ENCODE results near the gene STAG2. TPM values are rescaled to one million over a fixed set of nuclear protein-coding genes. Genes with fewer than 3 reads are reported as not detected.

The STAG2 gene
- total RNA-seq, 1 donor from 2014 or later = 57.6 TPM

GRCh38 chrX:123949846-123950245, 11.7 kb upstream of the STAG2 start:
- no peak overlapping the region for H3K4me3 Mint-ChIP-seq (ENCODE audit: unreplicated experiment)
- no peaks in the 10 kb centered on the region for H3K9me3 Mint-ChIP-seq (ENCODE audit: unreplicated experiment)
- no peaks in the 10 kb centered on the region for H3K27me3 Mint-ChIP-seq (ENCODE audit: unreplicated experiment)
- TF ChIP-seq CTCF (IDR thresholded peaks at IDR 0.05; ENCODE audit: unreplicated experiment) = no peak
- no peak overlapping the region for H3K27ac Mint-ChIP-seq (ENCODE audit: unreplicated experiment)
- no peaks in the 10 kb centered on the region for H3K36me3 Mint-ChIP-seq (ENCODE audit: low read depth, unreplicated experiment)
- no peaks in the 10 kb centered on the region for H3K4me1 Mint-ChIP-seq (ENCODE audit: unreplicated experiment)
- no peak for DNase-seq (ENCODE audit: low spot score)

GRCh38 chrX:123959281-123960063, 2.0 kb upstream of the STAG2 start:
- TF ChIP-seq CTCF (IDR thresholded peaks at IDR 0.05; ENCODE audit: unreplicated experiment) = no peak
- peaks cover 10% of the 10 kb centered on the region for H3K4me1 Mint-ChIP-seq (ENCODE audit: unreplicated experiment)
- H3K9me3 Mint-ChIP-seq (ENCODE audit: unreplicated experiment) = no peaks in the 10 kb centered on the region
- peak; percentile 4 for DNase-seq (ENCODE audit: low spot score)
- H3K27ac Mint-ChIP-seq (ENCODE audit: unreplicated experiment) = peak overlapping the region; percentile 98
- peak overlapping the region; percentile 97 for H3K4me3 Mint-ChIP-seq (ENCODE audit: unreplicated experiment)
- H3K36me3 Mint-ChIP-seq (ENCODE audit: low read depth, unreplicated experiment) = peaks cover 10% of the 10 kb centered on the region
- H3K27me3 Mint-ChIP-seq (ENCODE audit: unreplicated experiment) = peaks cover 2% of the 10 kb centered on the region

GRCh38 chrX:123960956-123961267, 594 bp upstream of the STAG2 start:
- Mint-ChIP-seq H3K4me3 (ENCODE audit: unreplicated experiment) (peak overlapping the region; percentile 97), H3K27ac (ENCODE audit: unreplicated experiment) (peak overlapping the region; percentile 98), H3K9me3 (ENCODE audit: unreplicated experiment) (no peaks in the 10 kb centered on the region), H3K4me1 (ENCODE audit: unreplicated experiment) (peaks cover 10% of the 10 kb centered on the region), H3K27me3 (ENCODE audit: unreplicated experiment) (peaks cover 2% of the 10 kb centered on the region), H3K36me3 (ENCODE audit: low read depth, unreplicated experiment) (peaks cover 10% of the 10 kb centered on the region)
- no peak for TF ChIP-seq CTCF (IDR thresholded peaks at IDR 0.05; ENCODE audit: unreplicated experiment)
- DNase-seq (ENCODE audit: low spot score) = no peak

- Mint-ChIP-seq H3K4me3 (ENCODE audit: unreplicated experiment) (peak overlapping the region; percentile 97), H3K27ac (ENCODE audit: unreplicated experiment) (peak overlapping the region; percentile 98), H3K27me3 (ENCODE audit: unreplicated experiment) (peaks cover 2% of the 10 kb centered on the region), H3K9me3 (ENCODE audit: unreplicated experiment) (no peaks in the 10 kb centered on the region), H3K36me3 (ENCODE audit: low read depth, unreplicated experiment) (peaks cover 10% of the 10 kb centered on the region), H3K4me1 (ENCODE audit: unreplicated experiment) (peaks cover 10% of the 10 kb centered on the region)
- no peak for TF ChIP-seq CTCF (IDR thresholded peaks at IDR 0.05; ENCODE audit: unreplicated experiment)
- no peak for DNase-seq (ENCODE audit: low spot score)
These were observed 531 bp downstream of the STAG2 start for GRCh38 chrX:123962006-123962467.

GRCh38 chrX:123962794-123963373, 1.4 kb downstream of the STAG2 start:
- H3K27ac Mint-ChIP-seq (ENCODE audit: unreplicated experiment) = peak overlapping the region; percentile 98
- H3K4me3 Mint-ChIP-seq (ENCODE audit: unreplicated experiment) = peak overlapping the region; percentile 97
- H3K36me3 Mint-ChIP-seq (ENCODE audit: low read depth, unreplicated experiment) = peaks cover 10% of the 10 kb centered on the region
- H3K4me1 Mint-ChIP-seq (ENCODE audit: unreplicated experiment) = peaks cover 10% of the 10 kb centered on the region
- no peak for TF ChIP-seq CTCF (IDR thresholded peaks at IDR 0.05; ENCODE audit: unreplicated experiment)
- peaks cover 2% of the 10 kb centered on the region for H3K27me3 Mint-ChIP-seq (ENCODE audit: unreplicated experiment)
- DNase-seq (ENCODE audit: low spot score) = peak; percentile 69
- H3K9me3 Mint-ChIP-seq (ENCODE audit: unreplicated experiment) = no peaks in the 10 kb centered on the region
